Thoracic aorta (tissue), 2 donors: ENCODE data around the gene DYNC2I2. TPM values are rescaled to one million over a fixed set of nuclear protein-coding genes. Genes with fewer than 3 reads are reported as not detected.

Experiments used
- ATAC-seq: fragments of 150-250 bp; one replicate; pipeline ENCODE4 v1.8.0; 2017; ENCODE audit warnings: low read depth; ENCODE audit not compliant: insufficient number of reproducible peaks, low FRiP score
- DNase-seq: peaks from one replicate; pipeline ENCODE4 v3.0.0-alpha.2; 2020; ENCODE audit warnings: low spot score
- H3K27ac ChIP-seq, 2 donors: fragments of 200-600 bp; sonication (generic); 1 replicate in 1 of 2; 2 replicates in 1 of 2; pipeline ENCODE4 v1.5.1; 2016; ENCODE audit warnings: mild to moderate bottlenecking in 2 of 2, moderate library complexity in 2 of 2
- H3K27me3 ChIP-seq: fragments of 200-600 bp; sonication (generic); replicated peaks from 2 replicates; pipeline ENCODE4 v1.6.0; 2016; ENCODE audit warnings: mild to moderate bottlenecking; ENCODE audit not compliant: insufficient read depth
- H3K36me3 ChIP-seq: fragments of 200-600 bp; sonication (generic); one replicate; pipeline ENCODE4 v1.5.1; 2016
- H3K4me1 ChIP-seq, 2 donors: fragments of 200-600 bp; sonication (generic); 1 replicate in 1 of 2; 2 replicates in 1 of 2; pipeline versions ENCODE4 v1.5.1 to v1.6.0; 2016; ENCODE audit warnings: low read depth in 2 of 2, mild to moderate bottlenecking in 1 of 2; ENCODE audit not compliant: control insufficient read depth in 1 of 2
- H3K4me3 ChIP-seq: fragments of 200-600 bp; sonication (generic); 2 replicates; pipeline ENCODE4 v1.5.1; 2016; ENCODE audit warnings: mild to moderate bottlenecking
- H3K9me3 ChIP-seq: fragments of 200-600 bp; sonication (generic); 2 replicates; pipeline ENCODE4 v1.5.1; 2016
- total RNA-seq, 2 donors: library from RNA; depleted of rRNA; stranded (reverse); fragments of >200 nt; gene quantifications; one replicate each; pipeline versions ENCODE4 v1.1.0 to v1.2.3, GENCODE V29; 2016
- TF ChIP-seq, protein P1 (sequence below): fragments of 200-600 bp; sonication (generic); IDR thresholded peaks from one replicate; pipeline ENCODE4 v1.5.1; 2019; ENCODE audit warnings: antibody characterized with exemption

The DYNC2I2 gene
- total RNA-seq, 2 donors from 2014 or later: 30.8 to 43.9 TPM

DNA sequence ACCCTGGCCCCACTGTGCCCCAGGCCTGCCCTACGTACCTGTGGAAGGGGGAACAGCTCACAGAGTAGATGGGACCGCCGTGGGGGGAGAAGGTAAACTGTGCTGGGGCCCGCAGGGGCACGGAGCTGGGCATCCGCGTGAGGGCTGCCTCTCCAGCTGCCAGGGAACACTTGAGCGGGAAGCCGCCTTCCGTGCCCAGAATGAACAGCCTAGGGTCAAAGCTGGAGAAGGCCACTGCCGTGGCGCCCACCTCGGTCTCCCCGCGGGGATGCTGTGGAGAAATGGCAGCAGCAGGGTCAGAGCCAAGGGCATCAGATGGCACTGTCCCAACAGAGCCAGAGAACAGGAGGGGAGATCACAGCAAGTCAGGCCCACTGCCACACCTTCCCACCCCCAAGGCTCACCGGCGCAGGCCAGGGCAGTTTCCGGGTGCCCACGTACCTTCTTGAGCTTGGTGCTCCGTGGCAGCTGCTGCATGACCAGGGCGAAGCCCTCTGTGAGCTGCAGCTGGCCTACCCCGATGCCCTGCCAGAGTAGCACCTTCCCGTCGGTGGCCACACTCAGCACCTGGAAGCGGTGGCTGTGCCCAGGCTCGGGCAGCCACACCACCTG is 21.9 kb downstream of the DYNC2I2 start:
- Histone ChIP-seq H3K4me1 (peaks cover 13 to 26% of the 10 kb centered on the region in 2 donors), H3K27ac (peak overlapping the region; percentile 90 to 95), H3K36me3 (peaks cover 46% of the 10 kb centered on the region), H3K9me3 (no peaks in the 10 kb centered on the region), H3K4me3 (peak overlapping the region; percentile 1), H3K27me3 (no peaks in the 10 kb centered on the region)
- no peak for ATAC-seq
- no peak for DNase-seq
- TF ChIP-seq, protein P1, sequence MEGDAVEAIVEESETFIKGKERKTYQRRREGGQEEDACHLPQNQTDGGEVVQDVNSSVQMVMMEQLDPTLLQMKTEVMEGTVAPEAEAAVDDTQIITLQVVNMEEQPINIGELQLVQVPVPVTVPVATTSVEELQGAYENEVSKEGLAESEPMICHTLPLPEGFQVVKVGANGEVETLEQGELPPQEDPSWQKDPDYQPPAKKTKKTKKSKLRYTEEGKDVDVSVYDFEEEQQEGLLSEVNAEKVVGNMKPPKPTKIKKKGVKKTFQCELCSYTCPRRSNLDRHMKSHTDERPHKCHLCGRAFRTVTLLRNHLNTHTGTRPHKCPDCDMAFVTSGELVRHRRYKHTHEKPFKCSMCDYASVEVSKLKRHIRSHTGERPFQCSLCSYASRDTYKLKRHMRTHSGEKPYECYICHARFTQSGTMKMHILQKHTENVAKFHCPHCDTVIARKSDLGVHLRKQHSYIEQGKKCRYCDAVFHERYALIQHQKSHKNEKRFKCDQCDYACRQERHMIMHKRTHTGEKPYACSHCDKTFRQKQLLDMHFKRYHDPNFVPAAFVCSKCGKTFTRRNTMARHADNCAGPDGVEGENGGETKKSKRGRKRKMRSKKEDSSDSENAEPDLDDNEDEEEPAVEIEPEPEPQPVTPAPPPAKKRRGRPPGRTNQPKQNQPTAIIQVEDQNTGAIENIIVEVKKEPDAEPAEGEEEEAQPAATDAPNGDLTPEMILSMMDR: no peak

GRCh38 chr9:128634111-128634510 is 22.5 kb downstream of the DYNC2I2 start:
- peak overlapping the region in 1 of 2 donors; percentile 90 for H3K27ac ChIP-seq
- H3K4me1 ChIP-seq: peaks cover 13 to 27% of the 10 kb centered on the region in 2 donors
- no peak for DNase-seq
- TF ChIP-seq, protein P1: no peak
- peaks cover 53% of the 10 kb centered on the region for H3K36me3 ChIP-seq
- H3K9me3 ChIP-seq: no peaks in the 10 kb centered on the region
- H3K4me3 ChIP-seq: no peak overlapping the region
- H3K27me3 ChIP-seq: no peaks in the 10 kb centered on the region
- ATAC-seq: no peak

- peaks cover 16 to 32% of the 10 kb centered on the region in 2 donors for H3K4me1 ChIP-seq
- no peak overlapping the region for H3K27ac ChIP-seq
- DNase-seq (no peak), ATAC-seq (no peak)
- no peaks in the 10 kb centered on the region for H3K27me3 ChIP-seq
- no peak overlapping the region for H3K4me3 ChIP-seq
- peaks cover 53% of the 10 kb centered on the region for H3K36me3 ChIP-seq
- TF ChIP-seq, protein P1: no peak
- H3K9me3 ChIP-seq: no peaks in the 10 kb centered on the region
Observed at GRCh38 chr9:128633601-128634000, 23.0 kb downstream of the DYNC2I2 start.

- Histone ChIP-seq H3K9me3 (no peaks in the 10 kb centered on the region), H3K27me3 (no peaks in the 10 kb centered on the region), H3K4me1 (peaks cover 22 to 38% of the 10 kb centered on the region in 2 donors), H3K36me3 (peaks cover 54% of the 10 kb centered on the region), H3K4me3 (no peak overlapping the region), H3K27ac (no peak overlapping the region)
- no peak for DNase-seq
- no peak for ATAC-seq
- TF ChIP-seq, protein P1: no peak
Observed at GRCh38 chr9:128633057-128633456, 23.6 kb downstream of the DYNC2I2 start.

GRCh38 chr9:128632486-128632885 is 24.2 kb downstream of the DYNC2I2 start:
- Histone ChIP-seq H3K4me1 (peaks cover 24 to 43% of the 10 kb centered on the region in 2 donors), H3K27ac (no peak overlapping the region), H3K9me3 (no peaks in the 10 kb centered on the region), H3K27me3 (no peaks in the 10 kb centered on the region), H3K4me3 (no peak overlapping the region), H3K36me3 (peaks cover 60% of the 10 kb centered on the region)
- ATAC-seq (no peak), DNase-seq (no peak)
- TF ChIP-seq, protein P1: no peak
